B cell (primary cell): Measurements from ENCODE around the gene CLDN7. TPM values are rescaled to one million over a fixed set of nuclear protein-coding genes. Genes with fewer than 3 reads are reported as not detected.

ENCODE experiments used
- ATAC-seq: fragments of 200-7000 bp; cut with Tn5 transposase; one replicate; pipeline ENCODE4 v1.10.0; 2021; ENCODE audit warnings: low read depth, mild to moderate bottlenecking, moderate number of reproducible peaks, moderate library complexity
- CTCF ChIA-PET: fragments of 350-600 bp; sonication (Branson Sonifier 250); formaldehyde crosslinking; loops from one replicate; lab custom pipeline; 2021; ENCODE audit warnings: antibody characterized with exemption, inconsistent platforms; lab: Charles Lee
- POLR2A ChIA-PET: fragments of 350-600 bp; sonication (Branson Sonifier 250); formaldehyde crosslinking; loops from one replicate; lab custom pipeline; 2021; ENCODE audit warnings: antibody characterized with exemption; lab: Charles Lee
- DNase-seq: peaks from one replicate; pipeline ENCODE4 v3.0.0; 2013
- H2AFZ ChIP-seq: 2 replicates; pipeline ENCODE4 v1.6.1; 2012; ENCODE audit warnings: mild to moderate bottlenecking, low read depth, low read length; ENCODE audit not compliant: insufficient read depth, poor library complexity, severe bottlenecking
- H3K27ac ChIP-seq, 2 donors: 1 replicate in 1 of 2; 2 replicates in 1 of 2; pipeline ENCODE4 v1.5.1; 2012 to 2013; ENCODE audit warnings: low read length in 2 of 2, mild to moderate bottlenecking in 2 of 2, moderate library complexity in 1 of 2
- H3K27me3 ChIP-seq, 4 experiments: fragments of 200-600 bp in 1 of 4; sonication (generic) in 1 of 4; replicated peaks in 1 of 4; 1 replicate in 2 of 4; 2 replicates in 2 of 4; pipeline versions ENCODE4 v1.6.1 to v1.7.0; 2013 to 2016; ENCODE audit warnings: low read length in 3 of 4, mild to moderate bottlenecking in 2 of 4, mixed read lengths in 1 of 4, moderate library complexity in 1 of 4; ENCODE audit not compliant: insufficient read depth in 4 of 4, control insufficient read depth in 3 of 4; ENCODE audit errors: control extremely low read depth in 1 of 4
- H3K36me3 ChIP-seq, 2 experiments: replicated peaks in 1 of 2; 1 replicate in 1 of 2; 2 replicates in 1 of 2; pipeline versions ENCODE4 v1.6.1 to v1.7.1; 2013; ENCODE audit warnings: low read length in 1 of 2; ENCODE audit not compliant: insufficient read depth in 2 of 2, control insufficient read depth in 1 of 2; ENCODE audit errors: control extremely low read depth in 1 of 2, extremely low read depth in 1 of 2
- H3K4me1 ChIP-seq, 2 donors: fragments of 200-600 bp in 1 of 2; sonication (generic) in 1 of 2; 1 replicate in 1 of 2; 2 replicates in 1 of 2; pipeline versions ENCODE4 v1.5.1 to v1.6.1; 2013 to 2017; ENCODE audit warnings: low read length in 2 of 2; ENCODE audit not compliant: control insufficient read depth in 2 of 2, insufficient read depth in 2 of 2
- H3K4me2 ChIP-seq: replicated peaks from 2 replicates; pipeline ENCODE3; 2012; ENCODE audit warnings: mild to moderate bottlenecking, low read depth, low read length; ENCODE audit not compliant: poor library complexity, severe bottlenecking
- H3K4me3 ChIP-seq, 5 experiments: fragments of 200-600 bp in 1 of 5; sonication (generic) in 1 of 5; 1 replicate in 3 of 5; 2 replicates in 2 of 5; pipeline versions ENCODE4 v1.5.1 to v1.7.0; 2011 to 2016; ENCODE audit warnings: low read length in 4 of 5, mild to moderate bottlenecking in 4 of 5, low read depth in 2 of 5, control low read depth in 1 of 5, moderate library complexity in 1 of 5; ENCODE audit not compliant: insufficient read depth in 1 of 5; ENCODE audit errors: control extremely low read depth in 1 of 5, extremely low read depth in 1 of 5
- H3K79me2 ChIP-seq: fragments of 200-600 bp; sonication (generic); one replicate; pipeline ENCODE4 v1.6.0; 2016; ENCODE audit warnings: low read length; ENCODE audit not compliant: control insufficient read depth, insufficient read depth
- H3K9ac ChIP-seq: fragments of 200-600 bp; sonication (generic); 2 replicates; pipeline ENCODE4 v1.6.1; 2017; ENCODE audit warnings: mild to moderate bottlenecking, low read length, moderate library complexity
- H3K9me3 ChIP-seq, 3 donors: one replicate each; pipeline versions ENCODE4 v1.6.1 to v1.7.1; 2013; ENCODE audit warnings: low read length in 2 of 3; ENCODE audit not compliant: control insufficient read depth in 2 of 3, insufficient read depth in 1 of 3; ENCODE audit errors: control extremely low read depth in 1 of 3
- H4K20me1 ChIP-seq: 2 replicates; pipeline ENCODE4 v1.6.0; 2012; ENCODE audit warnings: mild to moderate bottlenecking, low read length; ENCODE audit not compliant: insufficient read depth, control insufficient read depth, poor library complexity, severe bottlenecking
- H3K27ac Mint-ChIP-seq: one replicate; pipeline ENCODE4 v1.8.0; 2021; ENCODE audit warnings: mixed read lengths
- H3K27me3 Mint-ChIP-seq: one replicate; pipeline ENCODE4 v1.8.0; 2021; ENCODE audit warnings: mixed read lengths
- H3K4me1 Mint-ChIP-seq: one replicate; pipeline ENCODE4 v1.8.0; 2021; ENCODE audit warnings: mixed read lengths
- H3K4me3 Mint-ChIP-seq: one replicate; pipeline ENCODE4 v1.8.0; 2021; ENCODE audit warnings: mixed read lengths
- H3K9me3 Mint-ChIP-seq: one replicate; pipeline ENCODE4 v1.8.0; 2022; ENCODE audit warnings: mixed read lengths; ENCODE audit not compliant: insufficient read depth
- EZH2 ChIP-seq: IDR thresholded peaks from 2 replicates; pipeline ENCODE4 v1.6.1; 2012; ENCODE audit warnings: borderline replicate concordance, low read depth, mild to moderate bottlenecking, moderate library complexity, low read length; ENCODE audit not compliant: insufficient read depth, poor library complexity, severe bottlenecking
- WGBS: methylation state at CpG from one replicate; pipeline ENCODE4 v1.1.5; 2013; ENCODE audit warnings: missing lambda C conversion rate; ENCODE audit not compliant: insufficient coverage; 5-methylcytosine and 5-hydroxymethylcytosine counted together
- intact Hi-C: fragments of 100-400 bp; cut with micrococcal nuclease; formaldehyde crosslinking; loops from one replicate; pipeline ENCODE4 v1.10.0; 2022
- polyA plus RNA-seq: library from polyadenylated mRNA; depleted of rRNA; stranded (reverse); fragments of >200 nt; gene quantifications from 2 replicates; pipeline ENCODE4 v1.2.3, GENCODE V29; 2012
- total RNA-seq, 2 donors: library from RNA; stranded (reverse); fragments of 120-200 nt in 1 of 2; gene quantifications; 1 replicate in 1 of 2; 2 replicates in 1 of 2; pipeline versions ENCODE4 v1.2.3 to v1.2.4, GENCODE V29; 2013 to 2022
- TF ChIP-seq, protein P1 (sequence below): fragments of 200-600 bp; IDR thresholded peaks from one replicate; pipeline ENCODE4 v1.8.0; 2022; ENCODE audit warnings: antibody characterized with exemption, mild to moderate bottlenecking

Gene CLDN7
- total and polyA plus RNA-seq, 2 donors (not counting 1 experiment from before 2014, with no cell fraction given), result 1.2 to 5.8 TPM

DNA sequence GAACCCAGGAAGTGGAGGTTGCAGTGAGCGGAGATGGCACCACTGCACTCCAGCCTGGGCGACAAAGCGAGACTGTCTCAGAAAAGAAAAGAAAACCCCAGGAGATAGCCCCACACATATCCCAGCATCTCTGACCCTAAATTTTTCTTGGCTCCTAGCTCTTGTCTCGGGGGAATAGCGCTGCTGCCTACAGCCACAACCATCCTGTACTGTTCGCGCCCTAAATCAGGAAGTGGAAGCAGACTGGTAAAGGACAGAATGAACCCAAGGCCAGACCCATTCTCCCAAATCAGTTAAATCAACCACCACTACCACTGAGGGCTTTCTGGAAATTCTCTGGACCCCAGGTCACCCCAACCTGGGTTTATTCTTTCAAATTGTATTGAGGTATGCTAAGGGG is 12.4 kb downstream of the CLDN7 start:
- no peaks in the 10 kb centered on the region for H3K27me3 Mint-ChIP-seq
- H3K27ac Mint-ChIP-seq, result peak overlapping the region; percentile 94
- WGBS, result 50% methylated on average over 5 of the region's 7 CpGs
- Histone ChIP-seq H3K9me3 (no peaks in the 10 kb centered on the region), H3K27ac (peak overlapping the region; percentile 13 to 100), H2AFZ (no peak overlapping the region), H3K79me2 (peaks cover 64% of the 10 kb centered on the region), H4K20me1 (peaks cover 18% of the 10 kb centered on the region), H3K4me3 (peak overlapping the region; percentile 39 to 90 (median 78)), H3K27me3 (no peaks in the 10 kb centered on the region), H3K4me2 (peak overlapping the region; percentile 99), H3K36me3 (peaks cover 11 to 31% of the 10 kb centered on the region in 2 experiments), H3K4me1 (peaks cover 30 to 33% of the 10 kb centered on the region in 2 donors), H3K9ac (peak overlapping the region; percentile 94)
- no peaks in the 10 kb centered on the region for H3K9me3 Mint-ChIP-seq
- POLR2A ChIA-PET, result interaction anchor here (1.1 to 3.6 kb wide), 3 partner anchors 11 to 30 kb away, joined by 3 to 26 read pairs (median 7); partner anchors contain the start of genes ACADVL, DLG4, DVL2 and PHF23
- H3K4me1 Mint-ChIP-seq, result peaks cover 44% of the 10 kb centered on the region
- TF ChIP-seq, protein P1, sequence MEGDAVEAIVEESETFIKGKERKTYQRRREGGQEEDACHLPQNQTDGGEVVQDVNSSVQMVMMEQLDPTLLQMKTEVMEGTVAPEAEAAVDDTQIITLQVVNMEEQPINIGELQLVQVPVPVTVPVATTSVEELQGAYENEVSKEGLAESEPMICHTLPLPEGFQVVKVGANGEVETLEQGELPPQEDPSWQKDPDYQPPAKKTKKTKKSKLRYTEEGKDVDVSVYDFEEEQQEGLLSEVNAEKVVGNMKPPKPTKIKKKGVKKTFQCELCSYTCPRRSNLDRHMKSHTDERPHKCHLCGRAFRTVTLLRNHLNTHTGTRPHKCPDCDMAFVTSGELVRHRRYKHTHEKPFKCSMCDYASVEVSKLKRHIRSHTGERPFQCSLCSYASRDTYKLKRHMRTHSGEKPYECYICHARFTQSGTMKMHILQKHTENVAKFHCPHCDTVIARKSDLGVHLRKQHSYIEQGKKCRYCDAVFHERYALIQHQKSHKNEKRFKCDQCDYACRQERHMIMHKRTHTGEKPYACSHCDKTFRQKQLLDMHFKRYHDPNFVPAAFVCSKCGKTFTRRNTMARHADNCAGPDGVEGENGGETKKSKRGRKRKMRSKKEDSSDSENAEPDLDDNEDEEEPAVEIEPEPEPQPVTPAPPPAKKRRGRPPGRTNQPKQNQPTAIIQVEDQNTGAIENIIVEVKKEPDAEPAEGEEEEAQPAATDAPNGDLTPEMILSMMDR, result no peak
- no peak for TF ChIP-seq EZH2
- CTCF ChIA-PET, result interaction anchor here (1.0 to 1.3 kb wide), 2 partner anchors 9 to 44 kb away, joined by 3 to 4 read pairs; no protein-coding TSS in a partner anchor
- DNase-seq, result peak; percentile 53
- ATAC-seq, result no peak
- intact Hi-C loops, result loop anchor here (5.0 kb wide), 2 partner anchors 437 to 607 kb away; partner anchors contain the start of genes CYB5D1, NAA38, TMEM88 and TP53
- peak overlapping the region; percentile 94 for H3K4me3 Mint-ChIP-seq

DNA sequence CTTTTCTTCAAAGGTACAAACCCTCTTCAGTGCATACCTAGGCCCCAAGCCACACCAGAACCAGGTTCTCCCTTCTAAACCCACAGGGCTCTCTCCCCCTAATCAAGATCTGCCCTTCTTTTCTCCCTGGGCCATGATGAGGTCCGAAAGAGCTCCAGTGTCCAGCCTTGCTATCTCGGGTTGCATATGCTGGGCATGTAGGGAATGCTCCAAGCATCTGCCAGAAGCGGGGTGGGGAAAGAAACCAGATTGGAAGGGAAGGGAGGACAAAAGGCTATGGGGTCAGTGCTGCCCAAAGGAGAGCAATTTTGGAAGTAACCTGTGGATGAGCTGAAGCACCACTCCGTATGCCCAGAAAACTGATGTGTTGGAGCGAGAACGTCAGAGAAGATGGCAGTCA is 13.1 kb downstream of the CLDN7 start:
- CTCF ChIA-PET, result interaction anchor here (1.0 to 1.3 kb wide), 2 partner anchors 9 to 43 kb away, joined by 3 to 4 read pairs; no protein-coding TSS in a partner anchor
- no peaks in the 10 kb centered on the region for H3K27me3 Mint-ChIP-seq
- no peak for ATAC-seq

More for the DNA sequence above, 13.1 kb downstream of the CLDN7 start:
- Histone ChIP-seq H3K9ac (no peak overlapping the region), H2AFZ (no peak overlapping the region), H3K36me3 (peaks cover 11 to 31% of the 10 kb centered on the region in 2 experiments), H3K9me3 (no peaks in the 10 kb centered on the region), H4K20me1 (peaks cover 18% of the 10 kb centered on the region), H3K27me3 (no peaks in the 10 kb centered on the region), H3K27ac (peak overlapping the region in 1 of 2 donors; percentile 100), H3K4me2 (peak overlapping the region; percentile 25), H3K4me1 (peaks cover 30 to 33% of the 10 kb centered on the region in 2 donors), H3K4me3 (no peak overlapping the region), H3K79me2 (peaks cover 60% of the 10 kb centered on the region)
- Mint-ChIP-seq H3K9me3 (no peaks in the 10 kb centered on the region), H3K4me1 (peaks cover 44% of the 10 kb centered on the region), H3K4me3 (peak overlapping the region; percentile 94), H3K27ac (peak overlapping the region; percentile 70)
- WGBS, result 93% methylated on average over 5 of the region's 6 CpGs
- no peak for DNase-seq
- POLR2A ChIA-PET, result interaction anchor here (1.1 to 3.6 kb wide), 3 partner anchors 10 to 29 kb away, joined by 3 to 26 read pairs (median 7); partner anchors contain the start of genes ACADVL, DLG4, DVL2 and PHF23
- intact Hi-C loops, result no loop called here
- TF ChIP-seq EZH2, result no peak
- TF ChIP-seq, protein P1, result no peak
